ENCODE measurements around the gene SUN5. TPM values are rescaled to one million over a fixed set of nuclear protein-coding genes. Genes with fewer than 3 reads are reported as not detected.

SUN5 gene
- total and polyA plus RNA-seq, 3 experiments from 2014 or later, result not detected

GRCh38 chr20:33024609-33025317 is 20.5 kb upstream of the SUN5 start:
- Mint-ChIP-seq H3K4me1 (no peaks in the 10 kb centered on the region), H3K9me3 (no peaks in the 10 kb centered on the region), H3K4me3 (no peak overlapping the region), H3K36me3 (no peaks in the 10 kb centered on the region), H3K27me3 (no peaks in the 10 kb centered on the region), H3K27ac (no peak overlapping the region)
- Histone ChIP-seq H3K27me3 (ENCODE audit: insufficient read depth, low read length, poor library complexity, severe bottlenecking) (no peaks in the 10 kb centered on the region), H3K9me3 (ENCODE audit: low read length) (no peaks in the 10 kb centered on the region), H3K36me3 (ENCODE audit: insufficient read depth, low read length) (no peaks in the 10 kb centered on the region), H3K4me3 (ENCODE audit: low read length) (no peak overlapping the region), H3K4me1 (ENCODE audit: insufficient read depth, low read length) (no peaks in the 10 kb centered on the region), H3K27ac (ENCODE audit: low read depth, low read length) (no peak overlapping the region)
- ChIA-PET CTCF (no interaction called here), POLR2A (no interaction called here)
- no peak for DNase-seq

GRCh38 chr20:33024243-33024560 is 20.0 kb upstream of the SUN5 start:
- Mint-ChIP-seq H3K36me3 (no peaks in the 10 kb centered on the region), H3K9me3 (no peaks in the 10 kb centered on the region), H3K4me1 (no peaks in the 10 kb centered on the region), H3K4me3 (no peak overlapping the region), H3K27ac (no peak overlapping the region), H3K27me3 (no peaks in the 10 kb centered on the region)
- ChIA-PET POLR2A (no interaction called here), CTCF (no interaction called here)
- no peaks in the 10 kb centered on the region for H3K4me1 ChIP-seq (ENCODE audit: insufficient read depth, low read length)
- no peak for DNase-seq
- H3K4me3 ChIP-seq (ENCODE audit: low read length), result no peak overlapping the region
- H3K36me3 ChIP-seq (ENCODE audit: insufficient read depth, low read length), result no peaks in the 10 kb centered on the region
- H3K9me3 ChIP-seq (ENCODE audit: low read length), result no peaks in the 10 kb centered on the region
- no peak overlapping the region for H3K27ac ChIP-seq (ENCODE audit: low read depth, low read length)
- no peaks in the 10 kb centered on the region for H3K27me3 ChIP-seq (ENCODE audit: insufficient read depth, low read length, poor library complexity, severe bottlenecking)

- ChIA-PET CTCF (no interaction called here), POLR2A (no interaction called here)
- DNase-seq, result no peak
- Mint-ChIP-seq H3K36me3 (no peaks in the 10 kb centered on the region), H3K4me1 (no peaks in the 10 kb centered on the region), H3K9me3 (no peaks in the 10 kb centered on the region), H3K27me3 (no peaks in the 10 kb centered on the region), H3K27ac (no peak overlapping the region), H3K4me3 (no peak overlapping the region)
- Histone ChIP-seq H3K4me1 (ENCODE audit: insufficient read depth, low read length) (no peaks in the 10 kb centered on the region), H3K36me3 (ENCODE audit: insufficient read depth, low read length) (no peaks in the 10 kb centered on the region), H3K4me3 (ENCODE audit: low read length) (no peak overlapping the region), H3K27ac (ENCODE audit: low read depth, low read length) (no peak overlapping the region), H3K27me3 (ENCODE audit: insufficient read depth, low read length, poor library complexity, severe bottlenecking) (no peaks in the 10 kb centered on the region), H3K9me3 (ENCODE audit: low read length) (no peaks in the 10 kb centered on the region)
Observed at GRCh38 chr20:33023439-33024242, 19.4 kb upstream of the SUN5 start.

DNA sequence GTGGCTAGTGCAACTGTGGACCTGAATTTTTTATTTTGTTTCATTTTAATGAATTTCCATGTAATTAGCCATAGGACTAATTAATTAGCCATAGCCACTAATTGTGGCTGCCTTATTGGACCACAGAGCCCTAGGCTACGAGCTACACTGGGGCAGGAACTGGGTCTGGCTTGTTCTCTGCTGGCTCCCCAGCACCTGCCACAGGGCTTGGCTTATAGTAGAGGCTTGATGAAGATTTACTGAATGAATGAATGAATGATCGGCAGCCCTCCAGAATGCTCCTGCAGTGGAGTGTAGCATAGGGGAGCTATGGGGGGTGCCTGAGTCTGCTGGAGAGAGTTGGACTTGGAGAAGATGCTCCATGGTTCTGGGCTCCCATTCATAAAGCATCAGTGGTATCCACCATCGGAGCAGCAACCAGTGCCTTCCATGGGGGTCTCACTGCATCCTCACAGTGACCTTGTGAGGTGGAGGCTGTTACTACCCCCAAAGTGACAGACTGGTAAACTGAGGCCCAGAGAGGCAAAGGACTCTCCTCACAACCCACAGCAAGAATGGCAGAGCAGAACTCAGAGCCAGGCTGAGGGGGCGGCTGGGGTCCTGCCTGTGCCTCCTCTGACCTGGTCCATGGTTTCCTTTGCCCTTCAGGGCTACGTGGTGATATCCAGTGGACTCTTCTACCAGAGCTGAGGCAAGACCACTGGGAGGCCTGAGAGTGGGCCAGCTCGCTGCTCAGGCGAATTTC is 18.6 kb upstream of the SUN5 start:
- no peaks in the 10 kb centered on the region for H3K27me3 ChIP-seq (ENCODE audit: insufficient read depth, low read length, poor library complexity, severe bottlenecking)
- H3K9me3 ChIP-seq (ENCODE audit: low read length), result no peaks in the 10 kb centered on the region
- ChIA-PET POLR2A (no interaction called here), CTCF (no interaction called here)
- Mint-ChIP-seq H3K9me3 (no peaks in the 10 kb centered on the region), H3K27ac (no peak overlapping the region), H3K36me3 (no peaks in the 10 kb centered on the region), H3K4me1 (no peaks in the 10 kb centered on the region), H3K27me3 (no peaks in the 10 kb centered on the region), H3K4me3 (no peak overlapping the region)
- no peak for DNase-seq
- H3K36me3 ChIP-seq (ENCODE audit: insufficient read depth, low read length), result no peaks in the 10 kb centered on the region
- no peaks in the 10 kb centered on the region for H3K4me1 ChIP-seq (ENCODE audit: insufficient read depth, low read length)
- no peak overlapping the region for H3K4me3 ChIP-seq (ENCODE audit: low read length)
- no peak overlapping the region for H3K27ac ChIP-seq (ENCODE audit: low read depth, low read length)

GRCh38 chr20:33022289-33022688 is 18.1 kb upstream of the SUN5 start:
- Histone ChIP-seq H3K27ac (ENCODE audit: low read depth, low read length) (no peak overlapping the region), H3K9me3 (ENCODE audit: low read length) (no peaks in the 10 kb centered on the region), H3K4me1 (ENCODE audit: insufficient read depth, low read length) (no peaks in the 10 kb centered on the region), H3K36me3 (ENCODE audit: insufficient read depth, low read length) (no peaks in the 10 kb centered on the region), H3K27me3 (ENCODE audit: insufficient read depth, low read length, poor library complexity, severe bottlenecking) (no peaks in the 10 kb centered on the region), H3K4me3 (ENCODE audit: low read length) (no peak overlapping the region)
- Mint-ChIP-seq H3K27me3 (no peaks in the 10 kb centered on the region), H3K4me3 (no peak overlapping the region), H3K36me3 (no peaks in the 10 kb centered on the region), H3K9me3 (no peaks in the 10 kb centered on the region), H3K4me1 (no peaks in the 10 kb centered on the region), H3K27ac (no peak overlapping the region)
- no peak for DNase-seq
- ChIA-PET CTCF (no interaction called here), POLR2A (no interaction called here)

- Histone ChIP-seq H3K36me3 (ENCODE audit: insufficient read depth, low read length) (no peaks in the 10 kb centered on the region), H3K9me3 (ENCODE audit: low read length) (no peaks in the 10 kb centered on the region), H3K27ac (ENCODE audit: low read depth, low read length) (no peak overlapping the region), H3K27me3 (ENCODE audit: insufficient read depth, low read length, poor library complexity, severe bottlenecking) (no peaks in the 10 kb centered on the region), H3K4me1 (ENCODE audit: insufficient read depth, low read length) (no peaks in the 10 kb centered on the region), H3K4me3 (ENCODE audit: low read length) (no peak overlapping the region)
- Mint-ChIP-seq H3K27me3 (no peaks in the 10 kb centered on the region), H3K9me3 (no peaks in the 10 kb centered on the region), H3K36me3 (no peaks in the 10 kb centered on the region), H3K4me3 (no peak overlapping the region), H3K27ac (no peak overlapping the region), H3K4me1 (no peaks in the 10 kb centered on the region)
- CTCF ChIA-PET, result no interaction called here
- POLR2A ChIA-PET, result no interaction called here
- DNase-seq, result no peak
Observed at GRCh38 chr20:33021879-33022278, 17.6 kb upstream of the SUN5 start.

GRCh38 chr20:33020278-33021161 is 16.3 kb upstream of the SUN5 start:
- CTCF ChIA-PET, result interaction anchor here (1.2 kb wide), 1 partner anchor 9 kb away, joined by 3 read pairs; no protein-coding TSS in a partner anchor
- Histone ChIP-seq H3K27me3 (ENCODE audit: insufficient read depth, low read length, poor library complexity, severe bottlenecking) (no peaks in the 10 kb centered on the region), H3K27ac (ENCODE audit: low read depth, low read length) (no peak overlapping the region), H3K4me3 (ENCODE audit: low read length) (no peak overlapping the region), H3K36me3 (ENCODE audit: insufficient read depth, low read length) (no peaks in the 10 kb centered on the region), H3K4me1 (ENCODE audit: insufficient read depth, low read length) (no peaks in the 10 kb centered on the region), H3K9me3 (ENCODE audit: low read length) (no peaks in the 10 kb centered on the region)
- peak overlapping the region in 2 of 8 donors; percentile 8 to 33 for H3K27ac Mint-ChIP-seq
- no peak for DNase-seq
- H3K36me3 Mint-ChIP-seq, result no peaks in the 10 kb centered on the region
- H3K9me3 Mint-ChIP-seq, result no peaks in the 10 kb centered on the region
- H3K4me3 Mint-ChIP-seq, result no peak overlapping the region
- H3K4me1 Mint-ChIP-seq, result peaks cover 4 to 7% (median 6%) of the 10 kb centered on the region in 3 donors
- POLR2A ChIA-PET, result no interaction called here
- H3K27me3 Mint-ChIP-seq, result no peaks in the 10 kb centered on the region

All from CD8-positive, alpha-beta memory T cell (primary cell).